Activated CD8-positive, alpha-beta memory T cell treated with anti-CD3 and anti-CD28 coated beads, Interleukin-2, amount 50 U/mL, for 1 hour (primary cell): Measurements from ENCODE around the gene TEX13D.
"Not testable (repeated sequence)": the region's sequence is repeated elsewhere in the genome, so short reads cannot be mapped to it uniquely, and the experiment has no call there.

Experiments used
- DNase-seq: peaks from one replicate; pipeline ENCODE4 v3.0.0-alpha.2; 2020; ENCODE audit errors: extremely low read depth

TEX13D gene

DNA sequence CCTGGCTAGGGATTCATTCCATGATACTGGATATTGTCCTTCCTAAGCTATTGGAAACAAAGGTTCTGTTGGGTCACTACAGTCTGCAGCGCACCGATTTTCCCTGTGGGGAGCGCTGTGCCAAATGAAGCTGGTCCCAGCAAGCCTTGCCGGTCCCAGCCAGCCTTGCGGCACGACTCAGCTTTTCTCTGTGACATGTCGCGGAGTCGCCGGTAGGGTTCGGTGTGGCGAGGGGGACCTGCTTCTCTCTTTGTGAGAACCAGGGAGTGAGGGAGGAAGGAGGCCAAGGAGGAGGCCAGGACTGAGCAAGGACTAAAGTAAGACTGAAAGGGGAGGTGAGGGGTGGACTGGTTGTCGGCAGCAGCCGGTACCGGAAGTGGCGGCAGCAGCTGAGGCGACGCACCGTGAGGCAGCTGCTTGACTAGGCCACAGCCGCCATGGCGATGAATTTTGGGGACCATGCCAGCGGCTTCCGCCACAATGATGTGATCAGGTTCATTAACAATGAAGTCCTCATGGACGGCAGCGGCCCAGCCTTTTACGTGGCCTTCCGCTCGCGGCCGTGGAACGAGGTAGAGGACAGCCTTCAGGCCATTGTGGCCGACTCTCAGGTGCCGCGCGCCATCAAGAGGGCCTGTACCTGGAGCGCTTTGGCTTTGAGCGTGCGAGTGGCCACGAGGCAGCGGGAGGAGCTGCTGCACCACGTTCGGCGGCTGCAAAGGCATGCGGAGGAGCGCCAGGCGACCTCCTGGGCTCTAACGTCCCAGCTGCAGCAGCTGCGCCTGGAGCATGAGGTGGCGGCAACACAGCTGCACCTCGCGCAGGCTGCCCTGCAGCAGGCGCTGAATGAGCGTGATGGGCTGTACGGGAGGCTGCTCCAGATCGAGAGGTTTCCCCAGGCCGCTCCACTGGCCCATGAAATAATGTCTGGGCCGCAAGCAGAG, at the start of gene TEX13D:
TSS of gene TEX13D (plus strand) at position 180 of the 944 bp plus-strand sequence. CDS start at position 438, 258 bp downstream.
- DNase-seq: no peak

DNA sequence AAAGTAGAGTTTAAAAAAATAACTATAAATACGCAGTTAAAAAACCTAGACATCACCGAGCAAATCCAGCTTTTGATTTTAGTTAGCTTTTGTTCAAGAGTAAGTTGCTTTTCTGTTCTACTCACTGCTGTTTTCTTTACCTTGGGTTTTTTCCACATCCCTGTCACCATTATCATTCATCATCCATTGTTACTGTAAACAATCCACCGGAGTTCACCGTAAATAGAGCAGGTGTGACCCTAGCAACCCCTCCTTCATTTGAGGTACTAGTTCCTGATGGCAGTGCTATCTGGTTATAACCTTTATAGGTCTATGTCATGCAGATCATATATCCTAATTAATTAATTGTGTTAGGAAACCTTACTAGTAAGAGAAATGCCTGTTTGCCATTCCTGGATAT, 43.0 kb upstream of the TEX13D start:
- DNase-seq: no peak

DNA sequence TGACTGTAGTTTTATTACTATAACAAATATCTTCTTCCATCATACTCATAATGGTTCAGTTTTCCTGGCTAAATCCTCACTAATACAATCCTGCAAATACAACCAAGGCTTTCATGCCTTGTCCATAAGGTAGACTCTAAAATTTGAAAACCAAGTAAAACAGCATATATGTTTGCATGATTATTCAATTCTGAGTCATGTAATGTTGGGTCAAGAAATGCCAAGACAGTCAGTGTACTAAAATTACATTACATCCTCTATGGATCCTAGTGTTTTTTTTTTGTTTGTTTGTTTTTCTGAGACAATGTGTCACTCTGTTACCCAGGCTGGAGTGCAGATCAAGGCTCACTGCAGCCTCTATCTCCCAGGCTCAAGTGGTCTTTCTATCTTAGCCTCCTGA, 38.6 kb upstream of the TEX13D start:
- no peak for DNase-seq

DNA sequence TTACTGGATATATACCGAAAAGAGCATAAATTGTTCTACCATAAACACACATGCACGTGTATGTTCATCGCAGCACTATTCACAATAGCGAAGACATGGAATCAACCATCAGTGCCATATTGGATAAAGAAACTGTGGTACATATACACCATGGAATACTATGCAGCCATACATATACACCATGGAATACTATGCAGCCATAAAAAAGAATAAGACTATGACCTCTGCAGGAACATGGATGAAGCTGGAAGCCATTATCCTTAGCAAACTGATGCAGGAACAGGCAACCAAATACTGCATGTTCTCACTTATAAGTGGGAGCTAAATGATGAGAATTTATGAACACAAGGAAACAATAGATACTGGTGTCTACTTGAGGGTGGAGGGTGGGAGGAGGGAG, 33.1 kb upstream of the TEX13D start:
- not testable (repeated sequence) for DNase-seq

DNA sequence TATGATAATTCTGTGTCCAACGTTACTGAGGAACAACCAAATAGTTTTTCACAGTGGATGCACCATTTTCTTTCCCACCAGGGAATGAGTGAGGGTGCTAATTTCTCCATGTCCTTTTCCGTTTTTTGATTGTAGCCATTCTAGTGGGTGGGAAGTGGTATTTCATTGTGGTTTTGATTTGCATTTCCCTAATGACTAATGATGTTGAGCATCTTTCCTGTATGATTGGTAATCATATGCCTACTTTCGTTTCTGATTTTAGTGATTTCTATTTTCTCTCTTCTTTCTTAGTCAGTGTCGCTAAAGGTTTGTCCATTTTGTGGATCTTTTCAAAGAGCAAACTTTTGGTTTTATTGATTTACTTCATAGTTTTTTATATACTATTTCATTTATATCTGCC, 32.1 kb upstream of the TEX13D start:
- no peak for DNase-seq

DNA sequence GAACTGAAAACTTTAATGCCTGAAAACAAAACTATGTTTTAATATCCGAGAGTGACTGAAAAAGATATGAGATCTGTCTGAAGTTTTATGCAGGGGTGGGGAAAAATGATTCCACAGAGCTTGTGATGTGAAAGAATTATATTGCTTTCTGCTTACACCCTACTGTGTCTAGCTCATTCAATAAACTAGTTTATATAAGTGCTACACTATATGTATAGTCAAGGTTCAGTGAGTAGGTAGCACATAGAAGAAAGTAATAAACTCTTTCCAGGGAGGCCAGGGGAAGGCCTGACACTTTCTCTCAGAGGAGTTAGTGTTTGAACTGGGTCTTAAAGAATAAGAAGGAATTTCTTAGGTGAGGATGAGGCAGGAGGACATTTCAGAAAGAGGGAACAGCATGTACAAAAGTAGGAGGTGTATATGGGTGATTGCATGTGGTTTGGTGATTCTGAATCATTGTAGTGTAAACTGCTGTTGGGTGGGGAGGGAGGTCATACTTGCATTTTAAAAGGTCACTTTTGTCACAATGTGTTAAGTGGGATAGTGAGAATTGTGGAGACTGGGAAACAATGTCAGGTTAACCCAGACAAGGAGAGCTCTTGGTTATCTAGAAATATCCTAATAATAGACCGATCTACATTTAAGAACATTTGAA, 25.1 kb upstream of the TEX13D start:
- DNase-seq: no peak

DNA sequence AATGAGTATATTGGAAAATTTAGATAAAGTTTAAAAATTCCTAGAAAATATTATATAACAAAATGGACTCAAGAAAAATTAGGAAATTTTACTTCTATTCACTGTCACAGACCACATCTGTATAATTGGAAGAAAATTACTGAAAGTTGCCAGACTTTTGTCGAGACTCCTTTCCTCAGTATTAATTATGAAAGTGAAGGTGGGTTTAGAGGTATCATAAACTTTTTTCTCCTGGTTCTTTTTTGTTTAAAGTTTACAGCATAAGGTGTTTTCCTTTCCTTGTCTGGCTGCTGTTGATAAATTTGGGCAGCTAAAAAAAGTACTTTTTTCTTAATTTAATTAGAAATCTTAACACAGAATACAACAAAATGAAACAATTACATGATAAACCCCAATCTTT, 6.7 kb upstream of the TEX13D start:
- DNase-seq: no peak

DNA sequence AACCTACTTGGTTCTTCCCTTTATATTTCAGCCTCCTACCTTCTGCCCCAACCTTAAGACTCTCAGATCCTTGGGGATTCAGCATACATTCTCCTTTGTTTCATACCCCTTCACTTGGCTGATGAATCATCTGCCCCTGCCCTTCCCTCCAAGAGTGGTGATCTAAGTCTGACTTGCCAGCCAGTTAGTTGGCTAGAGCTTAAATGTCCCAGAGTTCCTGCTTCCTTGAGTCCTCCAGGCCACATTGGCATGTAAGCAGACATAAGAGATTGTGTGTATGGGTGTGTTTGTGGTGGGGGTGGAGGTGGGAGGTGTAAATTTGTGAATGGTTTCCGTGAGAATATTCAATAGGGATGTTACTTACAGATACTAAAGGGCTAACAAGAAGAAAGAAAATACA, 3.7 kb upstream of the TEX13D start:
- no peak for DNase-seq

DNA sequence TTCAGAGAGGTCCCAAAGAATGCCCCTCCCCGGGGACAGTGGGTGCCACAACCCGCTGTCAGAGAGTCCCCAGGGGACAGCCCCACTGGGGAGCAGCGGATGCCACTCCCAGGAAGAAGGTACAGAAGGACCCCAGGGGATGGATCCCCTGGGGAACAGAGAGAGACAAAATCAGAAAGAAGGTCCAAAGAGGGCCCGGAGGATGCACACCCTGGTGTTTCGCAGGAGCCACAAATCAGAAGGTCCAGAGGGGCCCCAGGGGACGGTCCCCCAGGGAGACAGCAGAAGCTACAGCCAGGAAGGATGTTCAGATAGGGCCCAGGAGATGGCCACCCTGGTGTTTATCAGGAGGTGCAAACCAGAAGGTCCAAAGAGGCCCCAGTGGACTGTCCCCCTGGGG, 1.4 kb downstream of the TEX13D start:
- no peak for DNase-seq

DNA sequence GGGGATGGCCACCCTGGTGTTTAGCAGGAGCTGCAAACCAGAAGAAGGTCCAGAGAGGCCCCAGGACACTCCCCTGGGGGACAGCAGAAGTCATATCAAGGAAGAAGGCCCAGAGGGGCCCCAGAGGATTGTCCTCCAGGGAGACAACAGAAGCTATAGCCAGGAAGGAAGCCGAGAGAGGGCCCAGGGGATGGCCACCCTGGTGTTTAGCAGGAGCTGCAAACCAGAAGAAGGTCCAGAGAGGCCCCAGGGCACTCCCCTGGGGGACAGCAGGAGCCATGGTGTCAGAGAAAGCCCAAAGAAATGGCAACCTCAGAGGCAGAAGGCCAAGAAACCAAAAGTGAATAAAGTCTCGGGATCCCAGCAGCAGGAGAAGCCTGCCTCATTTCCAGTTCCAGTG, 2.1 kb downstream of the TEX13D start:
- not testable (repeated sequence) for DNase-seq

DNA sequence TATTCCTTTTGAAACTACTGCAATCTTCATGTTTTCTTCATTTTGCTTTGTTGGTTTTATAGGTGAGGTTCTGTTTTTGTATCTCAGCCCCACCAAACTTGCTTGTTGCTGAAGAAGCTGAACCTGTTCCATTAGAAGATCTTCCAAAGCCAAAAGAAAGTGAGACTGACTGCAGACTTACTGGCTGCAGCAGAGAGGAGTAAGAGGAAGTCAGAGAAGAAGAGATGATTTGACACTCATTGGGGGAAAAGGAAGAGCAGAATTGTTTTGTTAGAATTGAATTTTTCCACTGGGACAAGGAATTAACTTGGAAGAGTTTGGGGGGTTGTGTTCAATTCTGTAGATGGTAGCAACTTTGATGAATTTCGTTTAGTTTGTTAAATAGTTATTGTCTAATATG, 3.1 kb downstream of the TEX13D start:
- no peak for DNase-seq

DNA sequence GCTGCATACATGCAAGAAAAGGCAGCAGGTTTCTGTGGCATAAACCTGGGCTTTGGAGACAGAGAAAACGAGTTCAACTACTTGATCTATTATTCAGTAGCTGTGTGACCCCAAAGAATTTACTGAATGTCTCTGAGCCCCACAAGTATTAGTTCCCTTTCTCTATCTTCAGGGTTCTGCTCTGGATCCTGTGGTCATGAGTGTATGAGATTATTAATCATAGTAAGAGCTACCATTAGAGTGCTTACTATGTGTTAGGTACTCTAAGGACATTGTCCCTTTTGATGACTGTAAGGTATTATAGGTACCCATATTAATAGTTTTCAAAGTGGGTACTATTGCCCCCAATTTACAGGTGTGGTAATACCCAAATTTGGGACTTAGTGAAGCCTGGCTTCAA, 5.5 kb downstream of the TEX13D start:
- DNase-seq: no peak

DNA sequence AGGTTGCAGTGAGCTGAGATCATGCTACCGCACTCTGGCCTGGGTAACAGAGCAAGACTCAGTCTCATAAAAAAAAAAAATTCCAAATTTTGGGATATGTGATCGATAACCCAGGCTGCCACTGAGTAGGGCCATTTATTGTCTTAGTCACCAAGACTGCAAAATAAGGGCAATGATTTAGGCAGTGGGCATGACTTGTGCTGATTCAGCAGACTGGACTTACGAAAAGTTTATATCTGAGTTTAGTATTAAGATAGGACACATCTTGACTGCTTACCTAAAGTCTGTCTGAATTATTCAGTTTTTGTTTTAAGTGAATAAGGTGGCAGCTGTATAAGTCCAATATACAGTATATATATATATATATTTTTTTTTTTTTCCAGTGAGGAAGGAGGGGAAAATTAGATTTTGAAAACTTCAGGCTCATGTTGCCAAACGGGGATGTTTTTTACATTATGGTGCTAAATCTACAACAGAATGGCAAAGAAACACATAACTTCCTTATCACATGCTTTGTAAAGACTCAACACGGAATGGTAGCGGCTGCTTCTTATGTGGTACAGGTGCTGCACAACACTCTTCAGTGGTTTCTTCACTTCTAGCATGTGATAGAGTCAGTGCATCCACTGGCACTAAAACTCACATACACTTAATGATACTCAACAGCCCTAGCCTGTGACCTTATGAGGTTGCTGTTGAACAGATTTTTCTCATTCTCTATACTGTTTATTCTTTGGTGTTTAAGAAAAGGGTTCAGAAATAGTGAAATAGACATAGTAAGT, 6.5 kb downstream of the TEX13D start:
- DNase-seq: no peak

DNA sequence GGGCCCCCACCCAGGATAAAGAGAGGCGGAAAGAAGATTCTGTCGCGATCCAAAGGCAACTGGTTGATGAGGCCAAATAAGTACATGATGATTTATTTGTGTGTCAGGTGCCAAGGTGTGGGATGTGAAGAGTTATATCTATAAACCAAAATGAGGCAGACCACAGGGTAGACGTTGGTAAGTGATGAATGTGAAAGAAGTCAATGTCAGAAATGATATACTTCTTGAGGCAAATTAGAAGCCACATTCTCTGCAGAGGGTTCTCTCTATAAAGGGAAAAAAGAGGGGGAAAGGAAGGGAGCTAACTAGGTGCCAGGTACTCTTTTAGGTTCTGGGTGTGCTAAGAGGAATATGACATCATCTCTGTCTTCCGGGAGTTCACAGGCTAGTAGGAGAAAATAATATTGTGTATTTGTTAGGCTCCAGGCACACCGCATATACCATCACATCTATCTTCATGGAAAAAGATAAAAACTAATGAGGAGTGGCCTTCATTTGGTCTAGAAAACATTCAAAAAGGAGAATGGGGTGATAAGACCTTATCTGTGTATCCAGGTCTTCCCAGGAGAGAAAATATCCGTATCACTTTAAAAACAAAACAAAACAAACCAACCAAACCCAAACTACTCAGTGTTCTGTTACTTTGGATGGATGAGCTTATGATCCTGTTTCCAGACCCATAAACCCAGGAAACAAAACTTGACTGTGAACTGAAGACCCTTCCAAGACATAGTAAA, 9.1 kb downstream of the TEX13D start:
- DNase-seq: no peak

DNA sequence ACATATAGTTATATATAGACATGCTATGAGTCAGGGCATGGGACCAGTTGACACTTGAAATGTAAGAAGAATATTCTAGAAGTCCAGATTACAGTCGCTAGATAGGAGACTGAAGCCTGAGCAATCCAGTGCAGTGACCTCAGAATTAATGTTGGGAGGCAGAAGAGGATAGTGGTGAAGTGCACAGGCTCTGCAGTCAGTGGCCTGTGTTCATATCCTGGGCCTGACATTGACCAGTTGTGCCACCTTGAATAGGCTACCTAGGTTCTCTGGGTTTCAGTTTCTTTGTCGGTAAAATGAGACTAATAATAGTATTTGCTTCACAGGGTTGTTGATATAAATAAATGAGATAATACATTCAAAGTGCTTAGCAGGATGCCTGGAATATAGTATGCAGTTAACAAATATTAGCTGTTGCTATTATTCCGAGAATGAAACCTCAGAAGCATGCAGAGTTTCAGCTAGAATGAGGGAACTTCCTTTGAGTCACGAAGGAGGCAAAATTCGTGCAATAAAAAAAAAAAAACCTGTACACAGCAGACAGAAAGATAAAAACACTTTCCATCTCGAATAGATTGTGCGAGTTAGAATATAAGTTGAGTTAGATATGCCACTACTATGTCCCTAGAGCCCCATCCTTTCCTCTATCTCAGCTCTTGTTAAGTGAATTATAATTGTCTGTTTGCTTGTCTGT, 9.9 kb downstream of the TEX13D start:
- no peak for DNase-seq

DNA sequence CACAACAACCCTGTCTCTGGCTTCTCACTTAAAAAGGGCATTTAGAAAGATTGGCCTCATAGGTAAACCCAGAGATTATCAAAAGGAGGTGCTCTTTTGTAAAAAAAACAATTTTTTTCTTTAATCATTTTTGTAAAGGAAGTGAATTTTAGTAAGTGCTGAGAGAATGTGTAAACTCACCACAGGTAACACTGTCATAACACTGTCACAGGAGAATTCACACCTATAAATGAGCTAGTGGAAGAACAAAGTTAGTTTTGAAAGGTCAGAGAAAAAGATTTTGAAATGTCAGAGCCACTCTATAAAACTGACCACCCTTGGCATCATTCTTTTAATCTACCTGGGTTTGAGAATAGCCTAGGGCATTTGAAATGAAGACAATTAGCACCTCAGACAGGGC, 10.6 kb downstream of the TEX13D start:
- DNase-seq: no peak

DNA sequence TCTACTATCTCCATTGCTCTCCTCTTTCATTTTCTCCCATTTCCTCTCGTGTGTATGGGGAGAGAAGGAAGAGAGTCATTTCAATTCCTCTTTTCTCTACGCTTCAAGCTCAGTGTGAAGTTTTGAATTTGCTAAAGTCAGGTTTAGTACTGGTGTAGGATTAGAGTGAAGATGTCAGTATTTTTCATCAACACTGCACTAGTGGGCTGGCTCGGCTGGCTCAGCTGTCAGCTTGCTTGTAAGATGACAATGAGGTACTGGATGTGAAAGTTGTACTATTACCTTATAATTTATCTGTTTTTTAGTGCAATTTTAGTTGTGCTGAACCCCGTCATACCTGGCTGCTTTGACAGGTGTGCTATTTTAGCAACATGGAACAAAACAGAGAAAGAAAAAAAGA, 11.8 kb downstream of the TEX13D start:
- no peak for DNase-seq

DNA sequence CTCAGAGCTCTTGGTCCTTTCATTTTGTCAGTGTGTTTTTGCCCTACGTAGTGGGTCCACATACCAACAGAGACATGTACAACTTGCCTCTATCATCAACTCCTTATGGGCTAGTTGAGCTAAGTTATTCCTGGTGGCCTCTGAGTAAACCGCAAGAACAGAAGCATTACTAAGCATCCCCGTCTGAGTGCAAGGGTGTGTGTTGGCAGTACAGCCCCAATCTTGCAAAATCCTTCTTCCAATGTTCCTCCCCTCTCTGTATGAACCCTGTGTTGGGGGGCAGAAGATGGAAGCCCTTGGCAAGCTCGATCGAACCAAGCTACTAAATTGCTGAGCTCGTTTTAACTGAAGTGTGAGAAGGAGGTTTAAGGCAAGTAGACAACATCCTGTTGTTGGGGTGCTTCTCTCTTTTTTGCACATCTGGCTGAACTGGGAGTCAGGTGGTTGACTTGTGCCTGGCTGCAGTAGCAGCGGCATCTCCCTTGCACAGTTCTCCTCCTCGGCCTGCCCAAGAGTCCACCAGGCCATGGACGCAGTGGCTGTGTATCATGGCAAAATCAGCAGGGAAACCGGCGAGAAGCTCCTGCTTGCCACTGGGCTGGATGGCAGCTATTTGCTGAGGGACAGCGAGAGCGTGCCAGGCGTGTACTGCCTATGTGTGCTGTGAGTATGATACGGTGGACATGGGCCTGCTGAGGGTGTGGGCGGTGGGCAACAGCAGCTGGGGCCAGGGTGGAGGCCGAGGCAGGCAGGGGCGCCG, 13.8 kb downstream of the TEX13D start, which contains the start of gene SH2D1A:
TSS of gene SH2D1A (plus strand) at position 447 of the 760 bp plus-strand sequence. CDS start at position 527, 80 bp downstream.
- no peak for DNase-seq

DNA sequence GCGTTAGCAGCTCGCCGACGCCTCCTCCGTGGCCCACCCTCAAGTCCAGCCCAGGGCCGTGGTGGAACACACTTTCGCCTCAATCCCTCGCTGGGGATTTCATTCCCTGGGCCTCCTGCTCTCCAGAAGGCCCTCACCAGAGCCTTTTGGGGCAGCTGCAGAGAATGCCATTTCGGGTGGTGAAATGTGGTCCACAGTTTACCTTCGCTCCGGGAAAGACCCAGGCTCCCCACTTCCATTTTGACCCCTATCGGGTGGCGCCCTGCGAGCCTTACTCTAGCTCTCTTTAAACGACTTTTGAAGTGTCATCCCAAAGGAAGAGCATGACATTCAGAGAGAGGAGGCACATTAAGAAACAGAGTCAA, 14.4 kb downstream of the TEX13D start:
- no peak for DNase-seq

DNA sequence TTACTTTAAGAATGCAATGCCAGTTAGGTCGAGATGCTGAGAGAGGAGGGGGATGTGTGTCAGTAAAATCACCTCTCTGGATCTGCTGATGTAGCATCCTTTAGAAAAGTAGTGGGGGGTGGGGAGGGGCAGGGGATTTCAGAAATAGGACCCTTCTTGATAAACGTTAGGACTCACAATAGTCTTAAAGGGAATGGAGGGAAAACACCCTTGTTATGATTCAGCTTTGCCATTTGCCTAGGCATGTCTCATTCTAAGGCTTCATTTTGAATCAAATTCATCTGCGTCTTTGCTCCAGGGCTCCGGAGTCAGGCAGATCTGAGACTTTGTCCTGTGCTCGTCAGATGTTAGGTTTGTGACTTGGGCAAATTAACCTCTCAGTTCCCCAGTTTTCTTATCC, 14.8 kb downstream of the TEX13D start:
- DNase-seq: no peak
